Left cardiac atrium (tissue), 4 donors: ENCODE results near the gene GJA8. TPM values are rescaled to one million over a fixed set of nuclear protein-coding genes. Genes with fewer than 3 reads are reported as not detected.
"Not testable (repeated sequence)": the region's sequence is repeated elsewhere in the genome, so short reads cannot be mapped to it uniquely, and the experiment has no call there.

Experiments used
- ATAC-seq, 2 donors: fragments of 200-7000 bp; cut with Tn5 transposase; one replicate each; pipeline ENCODE4 v1.9.1; 2020; ENCODE audit warnings: mild to moderate bottlenecking in 2 of 2, moderate library complexity in 2 of 2
- DNase-seq: peaks from one replicate; pipeline ENCODE4 v3.0.0-alpha.2; 2020
- intact Hi-C, 2 donors: fragments of 100-400 bp; cut with DNase I; formaldehyde crosslinking; loops; one replicate each; pipeline versions ENCODE4 v1.14.1 to v1.15.1; 2022 to 2023
- total RNA-seq, 2 donors: library from RNA; stranded (reverse); fragmentation: NEBNext Ultra II Directional; extraction: Animal tissue kit (Norgen Biotek cat#: 25700); gene quantifications; one replicate each; pipeline ENCODE4 v1.2.1, GENCODE V29; 2021
- donor health status: DM: no; HTN: yes; CAD: no.
- donor health status: DM: no; HTN: yes; CAD: no; lungs with severe emphysema.
- donor health status: DM: yes; HTN: yes; CAD: no.
- donor health status: Dilated cardiomyopathy.

The GJA8 gene
- total RNA-seq, 2 donors from 2014 or later = not detected

GRCh38 chr1:147919896-147920295 lies 17.3 kb downstream of the GJA8 start:
- ATAC-seq (no peak), DNase-seq (no peak)
- intact Hi-C loops = no loop called here

GRCh38 chr1:147924813-147925212 lies 22.2 kb downstream of the GJA8 start:
- no peak for ATAC-seq
- intact Hi-C loops = no loop called here
- DNase-seq = no peak

GRCh38 chr1:147927215-147927614 lies 24.6 kb downstream of the GJA8 start:
- ATAC-seq = not testable (repeated sequence)

GRCh38 chr1:147927689-147928088 lies 25.1 kb downstream of the GJA8 start:
- DNase-seq, ATAC-seq, intact Hi-C loops: not testable (repeated sequence)

More at GRCh38 chr1:147927215-147927614, 24.6 kb downstream of the GJA8 start:
- intact Hi-C loops, DNase-seq: not testable (repeated sequence)

DNA sequence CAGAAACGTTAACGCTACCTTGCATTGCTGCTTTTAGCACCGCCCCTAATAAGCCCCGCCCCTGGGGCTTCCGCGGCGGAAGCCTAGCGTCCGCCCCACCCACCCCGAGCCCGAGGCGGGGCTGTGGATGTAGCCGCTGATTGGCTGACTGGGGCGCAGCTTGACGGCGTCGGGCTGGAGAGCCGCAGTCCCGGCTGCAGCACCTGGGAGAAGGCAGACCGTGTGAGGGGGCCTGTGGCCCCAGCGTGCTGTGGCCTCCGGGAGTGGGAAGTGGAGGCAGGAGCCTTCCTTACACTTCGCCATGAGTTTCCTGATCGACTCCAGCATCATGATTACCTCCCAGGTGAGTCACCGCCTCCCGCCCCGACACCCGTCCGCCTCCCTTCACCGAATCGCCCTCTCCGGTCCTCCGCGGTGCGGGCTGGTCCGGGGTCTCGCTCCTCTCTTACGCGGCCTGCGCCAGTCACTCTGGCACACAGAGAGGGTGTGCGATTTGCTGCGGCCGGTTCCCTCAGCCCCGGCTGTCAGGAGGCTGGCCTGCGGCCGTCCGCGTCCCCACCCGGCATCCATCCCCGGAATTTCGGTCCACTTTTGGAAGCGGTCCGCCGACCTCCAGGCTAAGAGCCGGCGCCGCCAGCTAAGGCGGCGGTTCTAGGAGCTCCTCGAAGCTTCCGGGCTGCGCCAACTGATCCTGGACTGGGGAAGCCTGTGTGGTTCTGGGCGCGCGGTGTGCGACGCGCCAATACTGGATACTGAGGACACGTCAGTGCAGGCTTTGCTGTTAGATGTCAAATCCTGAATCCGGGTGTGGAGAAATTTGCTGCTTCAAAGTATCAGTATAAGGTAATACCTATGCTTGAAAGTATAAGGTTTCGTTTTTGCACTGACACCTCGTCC lies 25.9 kb downstream of the GJA8 start, which contains the start of gene GPR89B:
Gene GPR89B (plus strand): TSS at position 185 of the 897 bp plus-strand sequence. CDS start 117 bp downstream, at position 302.
- intact Hi-C loops = not testable (repeated sequence)
- ATAC-seq (peak; percentile 100), DNase-seq (peak; percentile 95)

DNA sequence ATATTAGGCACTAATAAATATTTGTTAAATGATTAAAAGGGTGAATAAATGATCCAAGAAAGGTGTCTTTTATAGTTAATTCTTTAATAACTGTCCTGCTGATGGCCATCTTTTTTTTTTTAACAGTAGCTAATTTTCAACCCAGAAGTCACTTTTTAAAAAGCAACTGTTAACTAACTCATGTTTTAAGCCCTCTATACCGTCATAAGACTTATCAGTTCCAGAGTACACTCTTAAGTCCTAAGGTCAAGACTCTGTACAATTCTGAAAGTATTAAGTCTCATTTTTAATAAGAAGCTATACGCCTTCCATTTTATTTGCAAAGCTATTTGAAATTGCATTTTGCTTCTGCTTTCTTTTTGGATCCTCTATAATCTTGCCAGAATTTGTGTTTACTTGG lies 28.5 kb downstream of the GJA8 start:
- intact Hi-C loops, ATAC-seq: not testable (repeated sequence)

DNA sequence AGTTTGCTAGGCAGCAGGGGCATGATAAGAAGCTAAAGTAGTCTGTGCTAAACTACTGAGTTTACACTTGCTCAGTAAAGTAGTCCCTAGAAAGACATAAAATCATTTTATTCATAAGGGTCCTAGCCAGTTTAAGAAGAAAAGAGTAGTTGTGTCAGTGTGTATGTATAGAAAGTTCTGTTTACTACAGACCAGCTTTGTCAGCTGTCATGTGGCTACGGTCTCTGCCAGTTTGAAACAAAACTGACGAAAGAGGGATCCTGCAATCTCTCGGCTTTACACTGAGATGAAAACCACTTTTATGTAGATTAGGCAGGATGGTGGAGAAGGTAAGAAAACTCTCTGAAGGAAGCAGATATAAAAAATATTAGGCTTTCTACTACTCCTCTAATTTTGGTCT lies 32.7 kb downstream of the GJA8 start:
- DNase-seq, ATAC-seq, intact Hi-C loops: not testable (repeated sequence)

More for the DNA sequence above, 28.5 kb downstream of the GJA8 start:
- not testable (repeated sequence) for DNase-seq

DNA sequence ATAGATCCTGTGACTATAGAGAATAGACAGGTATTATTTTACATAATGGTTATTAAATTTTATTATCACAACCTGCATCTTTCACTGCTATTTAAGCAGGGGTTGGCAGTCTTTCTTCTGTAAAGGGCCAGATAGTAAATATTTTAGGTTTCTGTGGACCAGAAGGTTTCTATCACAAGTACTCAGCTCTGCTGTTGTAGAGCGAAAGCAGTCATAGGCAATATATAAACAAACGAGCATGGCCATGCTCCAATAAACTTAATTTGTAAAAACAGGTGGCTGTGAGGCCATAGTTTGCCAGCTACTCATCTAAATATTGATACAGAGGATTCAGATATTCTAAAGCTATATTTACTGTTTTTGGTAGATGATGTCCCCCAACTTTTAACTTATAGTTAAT lies 37.9 kb downstream of the GJA8 start:
- intact Hi-C loops, DNase-seq, ATAC-seq: not testable (repeated sequence)

DNA sequence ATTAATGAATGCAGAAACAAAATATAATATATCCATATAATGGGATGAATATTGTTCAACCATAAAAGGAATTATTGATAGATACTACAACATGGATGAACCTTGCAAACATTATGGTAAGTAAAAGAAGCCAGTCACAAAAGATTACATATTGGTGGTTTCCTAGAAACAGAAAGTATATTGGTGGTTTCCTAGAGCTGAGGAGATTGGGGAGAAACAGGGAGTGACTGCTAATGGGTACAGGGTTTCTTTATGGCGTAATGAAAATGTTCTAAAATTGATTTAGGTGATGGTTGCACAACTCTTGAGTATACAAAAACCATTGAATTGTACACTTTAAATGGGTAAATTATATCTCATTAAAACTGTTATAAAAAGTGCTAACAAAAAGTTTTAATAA lies 40.0 kb downstream of the GJA8 start:
- intact Hi-C loops, DNase-seq, ATAC-seq: not testable (repeated sequence)

- ATAC-seq, intact Hi-C loops, DNase-seq: not testable (repeated sequence)
These were observed 46.9 kb downstream of the GJA8 start for GRCh38 chr1:147949517-147949916.

Other genes with a start within 250 kb of the GJA8 start
- 10 to 100 TPM; 11.8 to 12.9 TPM for gene ACP6, start 232.3 kb upstream of the GJA8 start, total RNA-seq
- gene GJA5, start 142.2 kb upstream of the GJA8 start, total RNA-seq = 10 to 100 TPM; 39.4 to 54.6 TPM
- gene GPR89B, start 25.6 kb downstream of the GJA8 start, total RNA-seq = 1 to 10 TPM; 6.9 to 8.7 TPM
- gene NBPF11, start 249.5 kb downstream of the GJA8 start, total RNA-seq = 1 to 10 TPM; 3.8 to 5.0 TPM